ENCODE data around the gene KAT2B.

Gene KAT2B

GRCh38 chr3:20095470-20095869, 55.2 kb downstream of the KAT2B start:
- H3K4me3 ChIP-seq (ENCODE audit: low read length) = no peak overlapping the region
- no peaks in the 10 kb centered on the region for H3K4me1 ChIP-seq (ENCODE audit: control insufficient read depth, insufficient read depth, low read length)
- no peaks in the 10 kb centered on the region for H3K9me3 ChIP-seq (ENCODE audit: control insufficient read depth, low read length)
- peaks cover 5% of the 10 kb centered on the region for H3K36me3 ChIP-seq (ENCODE audit: control insufficient read depth, insufficient read depth, low read length)
- H3K9ac ChIP-seq (ENCODE audit: low read length) = no peak overlapping the region
- H3K27me3 ChIP-seq (ENCODE audit: control insufficient read depth, insufficient read depth, low read length) = no peaks in the 10 kb centered on the region

- no peaks in the 10 kb centered on the region for H3K27me3 ChIP-seq (ENCODE audit: control insufficient read depth, insufficient read depth, low read length)
- H3K9ac ChIP-seq (ENCODE audit: low read length) = no peak overlapping the region
- no peaks in the 10 kb centered on the region for H3K4me1 ChIP-seq (ENCODE audit: control insufficient read depth, insufficient read depth, low read length)
- peaks cover 5% of the 10 kb centered on the region for H3K36me3 ChIP-seq (ENCODE audit: control insufficient read depth, insufficient read depth, low read length)
- H3K9me3 ChIP-seq (ENCODE audit: control insufficient read depth, low read length) = no peaks in the 10 kb centered on the region
- no peak overlapping the region for H3K4me3 ChIP-seq (ENCODE audit: low read length)
Observed at GRCh38 chr3:20096135-20096685, 56.0 kb downstream of the KAT2B start.

DNA sequence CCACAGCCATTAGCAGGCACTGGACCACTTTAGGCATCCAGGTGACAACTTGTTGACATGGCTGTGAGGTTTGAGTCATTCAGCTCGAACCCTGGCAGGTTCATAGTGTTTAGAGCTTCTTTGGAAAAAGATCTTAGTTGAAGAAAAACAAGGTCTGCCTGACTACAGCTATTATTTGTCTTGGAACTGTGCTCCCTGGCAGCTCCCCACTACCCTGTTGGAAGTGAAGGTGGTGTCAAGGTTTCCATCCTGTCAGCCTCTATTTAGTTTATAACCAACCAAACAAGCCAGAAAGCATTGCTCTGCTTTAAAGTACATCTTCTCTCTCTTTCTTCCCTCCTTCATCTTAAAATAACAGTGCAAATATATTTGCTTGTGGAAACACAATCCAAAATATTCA, 56.8 kb downstream of the KAT2B start:
- Histone ChIP-seq H3K9ac (ENCODE audit: low read length) (no peak overlapping the region), H3K4me3 (ENCODE audit: low read length) (no peak overlapping the region), H3K36me3 (ENCODE audit: control insufficient read depth, insufficient read depth, low read length) (peaks cover 5% of the 10 kb centered on the region), H3K27me3 (ENCODE audit: control insufficient read depth, insufficient read depth, low read length) (no peaks in the 10 kb centered on the region), H3K4me1 (ENCODE audit: control insufficient read depth, insufficient read depth, low read length) (no peaks in the 10 kb centered on the region), H3K9me3 (ENCODE audit: control insufficient read depth, low read length) (no peaks in the 10 kb centered on the region)

DNA sequence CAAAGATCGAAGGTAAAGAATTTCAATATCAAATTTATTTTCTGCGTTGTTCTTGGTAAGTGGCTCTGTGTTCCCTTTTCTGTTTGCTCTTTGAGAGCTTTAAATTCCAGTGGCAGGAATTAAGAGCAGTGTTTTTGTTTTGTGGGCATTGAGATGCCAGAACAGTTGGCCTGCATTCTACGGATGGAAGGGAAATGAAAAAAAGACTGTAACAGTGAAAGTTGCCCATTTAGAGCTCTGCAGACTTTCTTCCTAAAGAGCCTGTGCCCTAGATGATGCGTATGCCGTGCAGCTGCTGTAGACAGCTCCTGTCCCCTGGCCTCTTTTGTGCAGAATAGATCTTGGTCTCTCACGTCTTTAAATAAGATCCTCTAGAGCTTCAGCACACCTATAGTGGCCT, 58.8 kb downstream of the KAT2B start:
- Histone ChIP-seq H3K9ac (ENCODE audit: low read length) (no peak overlapping the region), H3K36me3 (ENCODE audit: control insufficient read depth, insufficient read depth, low read length) (peaks cover 5% of the 10 kb centered on the region), H3K4me1 (ENCODE audit: control insufficient read depth, insufficient read depth, low read length) (no peaks in the 10 kb centered on the region), H3K4me3 (ENCODE audit: low read length) (no peak overlapping the region), H3K27me3 (ENCODE audit: control insufficient read depth, insufficient read depth, low read length) (no peaks in the 10 kb centered on the region), H3K9me3 (ENCODE audit: control insufficient read depth, low read length) (no peaks in the 10 kb centered on the region)

DNA sequence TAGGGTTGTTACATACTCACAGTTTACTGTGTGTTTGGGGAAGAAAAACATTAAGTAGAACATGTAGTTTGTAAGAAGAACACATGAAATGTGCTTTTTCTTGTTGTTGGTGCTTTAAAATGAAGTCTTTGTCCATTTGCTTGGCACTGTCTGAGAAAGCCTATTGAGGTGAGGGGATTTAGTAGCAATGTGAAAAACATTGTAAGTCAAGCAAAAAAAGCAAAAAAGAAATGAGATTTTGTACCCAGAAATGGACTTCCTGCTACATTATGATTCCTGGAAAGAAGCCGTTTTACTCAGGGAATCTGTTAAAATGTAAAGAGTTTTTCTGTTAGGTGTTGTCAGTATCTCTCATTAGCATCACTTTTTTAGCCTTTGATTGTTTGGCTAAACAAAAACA, 59.9 kb downstream of the KAT2B start:
- Histone ChIP-seq H3K4me1 (ENCODE audit: control insufficient read depth, insufficient read depth, low read length) (no peaks in the 10 kb centered on the region), H3K4me3 (ENCODE audit: low read length) (no peak overlapping the region), H3K36me3 (ENCODE audit: control insufficient read depth, insufficient read depth, low read length) (peaks cover 5% of the 10 kb centered on the region), H3K9ac (ENCODE audit: low read length) (no peak overlapping the region), H3K27me3 (ENCODE audit: control insufficient read depth, insufficient read depth, low read length) (no peaks in the 10 kb centered on the region), H3K9me3 (ENCODE audit: control insufficient read depth, low read length) (no peaks in the 10 kb centered on the region)

DNA sequence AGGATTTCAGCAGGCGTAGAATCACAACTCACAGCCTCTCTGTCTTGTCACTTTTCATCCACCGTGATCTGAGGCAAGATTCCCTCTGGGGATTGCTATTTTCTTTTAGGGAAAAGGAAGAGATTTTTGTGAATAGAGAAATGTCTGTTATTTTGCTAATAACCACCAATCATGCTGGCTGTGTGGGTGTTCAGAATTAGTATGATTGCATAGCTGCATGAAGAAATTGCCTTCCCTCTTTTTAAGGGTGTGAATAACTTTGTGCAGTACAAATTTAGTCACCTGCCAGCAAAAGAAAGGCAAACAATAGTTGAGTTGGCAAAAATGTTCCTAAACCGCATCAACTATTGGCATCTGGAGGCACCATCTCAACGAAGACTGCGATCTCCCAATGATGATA, 60.8 kb downstream of the KAT2B start:
- H3K4me1 ChIP-seq (ENCODE audit: control insufficient read depth, insufficient read depth, low read length) = no peaks in the 10 kb centered on the region
- no peaks in the 10 kb centered on the region for H3K36me3 ChIP-seq (ENCODE audit: control insufficient read depth, insufficient read depth, low read length)
- H3K9ac ChIP-seq (ENCODE audit: low read length) = no peak overlapping the region
- H3K9me3 ChIP-seq (ENCODE audit: control insufficient read depth, low read length) = no peaks in the 10 kb centered on the region
- no peak overlapping the region for H3K4me3 ChIP-seq (ENCODE audit: low read length)
- no peaks in the 10 kb centered on the region for H3K27me3 ChIP-seq (ENCODE audit: control insufficient read depth, insufficient read depth, low read length)

GRCh38 chr3:20103731-20104130, 63.5 kb downstream of the KAT2B start:
- Histone ChIP-seq H3K4me3 (ENCODE audit: low read length) (no peak overlapping the region), H3K4me1 (ENCODE audit: control insufficient read depth, insufficient read depth, low read length) (no peaks in the 10 kb centered on the region), H3K36me3 (ENCODE audit: control insufficient read depth, insufficient read depth, low read length) (no peaks in the 10 kb centered on the region), H3K9me3 (ENCODE audit: control insufficient read depth, low read length) (no peaks in the 10 kb centered on the region), H3K27me3 (ENCODE audit: control insufficient read depth, insufficient read depth, low read length) (no peaks in the 10 kb centered on the region), H3K9ac (ENCODE audit: low read length) (no peak overlapping the region)

GRCh38 chr3:20104167-20104661, 64.0 kb downstream of the KAT2B start:
- H3K36me3 ChIP-seq (ENCODE audit: control insufficient read depth, insufficient read depth, low read length) = no peaks in the 10 kb centered on the region
- H3K27me3 ChIP-seq (ENCODE audit: control insufficient read depth, insufficient read depth, low read length) = no peaks in the 10 kb centered on the region
- no peak overlapping the region for H3K4me3 ChIP-seq (ENCODE audit: low read length)
- no peaks in the 10 kb centered on the region for H3K9me3 ChIP-seq (ENCODE audit: control insufficient read depth, low read length)
- no peak overlapping the region for H3K9ac ChIP-seq (ENCODE audit: low read length)
- no peaks in the 10 kb centered on the region for H3K4me1 ChIP-seq (ENCODE audit: control insufficient read depth, insufficient read depth, low read length)

- Histone ChIP-seq H3K36me3 (ENCODE audit: control insufficient read depth, insufficient read depth, low read length) (no peaks in the 10 kb centered on the region), H3K4me3 (ENCODE audit: low read length) (no peak overlapping the region), H3K27me3 (ENCODE audit: control insufficient read depth, insufficient read depth, low read length) (no peaks in the 10 kb centered on the region), H3K9me3 (ENCODE audit: control insufficient read depth, low read length) (no peaks in the 10 kb centered on the region), H3K9ac (ENCODE audit: low read length) (no peak overlapping the region), H3K4me1 (ENCODE audit: control insufficient read depth, insufficient read depth, low read length) (no peaks in the 10 kb centered on the region)
Observed at GRCh38 chr3:20105513-20106280, 65.5 kb downstream of the KAT2B start.

- Histone ChIP-seq H3K9me3 (ENCODE audit: control insufficient read depth, low read length) (no peaks in the 10 kb centered on the region), H3K27me3 (ENCODE audit: control insufficient read depth, insufficient read depth, low read length) (no peaks in the 10 kb centered on the region), H3K9ac (ENCODE audit: low read length) (no peak overlapping the region), H3K4me3 (ENCODE audit: low read length) (no peak overlapping the region), H3K36me3 (ENCODE audit: control insufficient read depth, insufficient read depth, low read length) (no peaks in the 10 kb centered on the region), H3K4me1 (ENCODE audit: control insufficient read depth, insufficient read depth, low read length) (no peaks in the 10 kb centered on the region)
Observed at GRCh38 chr3:20107722-20108121, 67.5 kb downstream of the KAT2B start.

DNA sequence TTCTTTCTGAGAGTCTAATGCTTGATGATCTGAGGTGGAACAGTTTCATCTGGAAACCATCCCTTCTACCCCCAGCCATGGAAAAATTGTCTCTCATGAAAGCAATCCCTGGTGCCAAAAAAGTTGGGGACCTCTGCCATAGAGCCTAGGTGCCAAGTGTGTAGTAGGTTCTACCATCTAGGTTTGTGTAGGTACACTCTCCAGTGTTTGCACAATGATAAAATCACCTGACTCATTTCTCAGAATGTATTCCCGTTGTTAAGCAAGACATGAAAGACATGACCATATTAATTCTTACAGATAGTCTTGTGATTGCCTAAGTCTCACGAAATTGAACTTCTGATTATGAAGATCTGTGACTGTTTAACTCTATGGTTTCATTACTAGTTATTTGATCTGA, 68.6 kb downstream of the KAT2B start:
- H3K9me3 ChIP-seq (ENCODE audit: control insufficient read depth, low read length) = no peaks in the 10 kb centered on the region

GRCh38 chr3:20110826-20111225, 70.6 kb downstream of the KAT2B start:
- no peaks in the 10 kb centered on the region for H3K9me3 ChIP-seq (ENCODE audit: control insufficient read depth, low read length)
- H3K27me3 ChIP-seq (ENCODE audit: control insufficient read depth, insufficient read depth, low read length) = no peaks in the 10 kb centered on the region
- H3K9ac ChIP-seq (ENCODE audit: low read length) = no peak overlapping the region
- H3K4me1 ChIP-seq (ENCODE audit: control insufficient read depth, insufficient read depth, low read length) = no peaks in the 10 kb centered on the region
- H3K4me3 ChIP-seq (ENCODE audit: low read length) = no peak overlapping the region
- H3K36me3 ChIP-seq (ENCODE audit: control insufficient read depth, insufficient read depth, low read length) = no peaks in the 10 kb centered on the region

More for the DNA sequence above, 68.6 kb downstream of the KAT2B start:
- Histone ChIP-seq H3K36me3 (ENCODE audit: control insufficient read depth, insufficient read depth, low read length) (no peaks in the 10 kb centered on the region), H3K27me3 (ENCODE audit: control insufficient read depth, insufficient read depth, low read length) (no peaks in the 10 kb centered on the region), H3K4me3 (ENCODE audit: low read length) (no peak overlapping the region), H3K9ac (ENCODE audit: low read length) (no peak overlapping the region), H3K4me1 (ENCODE audit: control insufficient read depth, insufficient read depth, low read length) (no peaks in the 10 kb centered on the region)
